OCI-LY7 (cell line): ENCODE measurements around the gene IFNGR1. TPM values are rescaled to one million over a fixed set of nuclear protein-coding genes. Genes with fewer than 3 reads are reported as not detected.

Source experiments
- BruUV-seq: library from RNA; stranded (reverse); fragments of 400-500 nt; replicated peaks from 2 replicates; lab custom pipeline; 2021; lab: Mats Ljungman, UMichigan
- CTCF ChIA-PET: fragments of 300-600 bp; sonication (Branson Sonifier 250); formaldehyde crosslinking; loops from one replicate; lab custom pipeline; 2022; ENCODE audit warnings: antibody characterized with exemption; ENCODE audit not compliant: unreplicated experiment; lab: Charles Lee
- POLR2A ChIA-PET: fragments of 300-600 bp; sonication (Branson Sonifier 250); formaldehyde crosslinking; loops from one replicate; lab custom pipeline; 2022; ENCODE audit warnings: antibody characterized with exemption; lab: Charles Lee
- DNase-seq: peaks from one replicate; pipeline ENCODE4 v3.0.0-alpha.2; 2015; ENCODE audit warnings: low spot score
- H2AFZ ChIP-seq: fragments of 200-600 bp; sonication (generic), shearing (Covaris generic); 2 replicates; pipeline ENCODE4 v1.6.1; 2014; ENCODE audit warnings: mild to moderate bottlenecking, antibody characterized with exemption, low read length, moderate library complexity
- H3K27ac ChIP-seq: fragments of 200-600 bp; sonication (generic); 2 replicates; pipeline ENCODE4 v1.5.1; 2014; ENCODE audit warnings: mixed run types, low read depth, mild to moderate bottlenecking, moderate library complexity, low read length, inconsistent platforms; ENCODE audit not compliant: poor library complexity, severe bottlenecking
- H3K36me3 ChIP-seq: fragments of 200-600 bp; sonication (generic); 2 replicates; pipeline ENCODE4 v1.6.1; 2014; ENCODE audit warnings: mild to moderate bottlenecking, antibody characterized with exemption, low read length, moderate library complexity, mixed read lengths; ENCODE audit not compliant: insufficient read depth
- H3K4me1 ChIP-seq: fragments of 200-600 bp; sonication (generic); 2 replicates; pipeline ENCODE4 v1.5.1; 2014; ENCODE audit warnings: mild to moderate bottlenecking, low read length; ENCODE audit not compliant: insufficient read depth, poor library complexity, severe bottlenecking
- H3K4me2 ChIP-seq: fragments of 200-600 bp; sonication (generic); 2 replicates; pipeline ENCODE4 v1.6.1; 2014; ENCODE audit warnings: mild to moderate bottlenecking, low read length
- H3K4me3 ChIP-seq: fragments of 200-600 bp; sonication (generic); 2 replicates; pipeline ENCODE4 v1.5.1; 2014; ENCODE audit warnings: mild to moderate bottlenecking, low read depth, low read length; ENCODE audit not compliant: poor library complexity, severe bottlenecking
- H3K79me2 ChIP-seq: fragments of 200-600 bp; sonication (generic); 2 replicates; pipeline ENCODE4 v1.6.1; 2016; ENCODE audit warnings: low read depth, mild to moderate bottlenecking, low read length, moderate library complexity, mixed read lengths; ENCODE audit not compliant: insufficient read depth
- H3K9me2 ChIP-seq: fragments of 200-600 bp; sonication (generic); 2 replicates; pipeline ENCODE4 v1.6.1; 2016; ENCODE audit warnings: mild to moderate bottlenecking, low read length, mixed read lengths; ENCODE audit not compliant: insufficient read depth
- H3K9me3 ChIP-seq: fragments of 200-600 bp; sonication (generic); 2 replicates; pipeline ENCODE4 v1.6.1; 2014; ENCODE audit warnings: mild to moderate bottlenecking, mixed run types, low read length, mixed read lengths
- H4K20me1 ChIP-seq: fragments of 200-600 bp; sonication (generic); 2 replicates; pipeline ENCODE4 v1.6.1; 2014; ENCODE audit warnings: mild to moderate bottlenecking, antibody characterized with exemption, low read length, moderate library complexity, mixed read lengths; ENCODE audit not compliant: insufficient read depth
- EZH2phosphoT487 ChIP-seq: fragments of 200-600 bp; sonication (generic); IDR thresholded peaks from 2 replicates; pipeline ENCODE4 v1.6.1; 2018; ENCODE audit warnings: low read depth, borderline replicate concordance, mild to moderate bottlenecking, mixed run types, antibody characterized with exemption, low read length, moderate library complexity, mixed read lengths
- intact Hi-C: fragments of 100-400 bp; cut with micrococcal nuclease; formaldehyde crosslinking; loops from one replicate; pipeline ENCODE4 v1.10.0; 2022; ENCODE audit not compliant: unreplicated experiment
- total RNA-seq, 2 experiments: library from RNA; depleted of rRNA in 1 of 2; stranded (reverse); fragments of >200 nt in 1 of 2; shearing (Covaris generic) in 1 of 2; gene quantifications; 2 replicates each; pipeline ENCODE4 v1.2.3, GENCODE V29; 2014 to 2022
- TF ChIP-seq, protein P1 (sequence below): fragments of 200-600 bp; sonication (generic); conservative IDR thresholded peaks from 2 replicates; pipeline ENCODE4 v1.5.1; 2014; ENCODE audit warnings: mild to moderate bottlenecking, antibody characterized with exemption, low read length, moderate library complexity, mixed read lengths

IFNGR1 gene
- total RNA-seq, 2 experiments from 2014 or later: 23.2 to 23.6 TPM

DNA sequence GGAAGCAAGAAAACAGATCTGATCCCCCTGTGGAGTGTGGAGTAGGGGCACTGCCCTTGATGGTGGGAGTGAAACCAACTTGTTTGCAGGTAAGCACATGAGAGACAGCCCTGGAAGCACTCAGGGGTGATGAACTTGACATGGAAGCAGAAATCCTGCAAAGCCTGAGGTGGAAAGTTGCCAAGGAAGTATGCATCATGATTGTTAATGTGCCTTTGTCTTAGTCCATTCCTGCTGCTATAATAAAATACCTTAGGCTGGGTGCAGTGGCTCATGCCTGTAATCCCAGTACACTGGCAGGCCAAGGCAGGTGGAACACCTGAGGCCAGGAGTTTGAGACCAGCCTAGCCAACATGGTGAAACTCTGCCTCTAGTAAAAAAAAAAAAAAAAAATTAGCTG, 40.2 kb upstream of the IFNGR1 start:
- H4K20me1 ChIP-seq: no peaks in the 10 kb centered on the region
- intact Hi-C loops: no loop called here
- H3K27ac ChIP-seq: no peak overlapping the region
- H3K9me2 ChIP-seq: no peaks in the 10 kb centered on the region
- peaks cover 10% of the 10 kb centered on the region for H3K4me1 ChIP-seq
- no peak overlapping the region for H2AFZ ChIP-seq
- no peak for TF ChIP-seq EZH2phosphoT487
- TF ChIP-seq, protein P1, sequence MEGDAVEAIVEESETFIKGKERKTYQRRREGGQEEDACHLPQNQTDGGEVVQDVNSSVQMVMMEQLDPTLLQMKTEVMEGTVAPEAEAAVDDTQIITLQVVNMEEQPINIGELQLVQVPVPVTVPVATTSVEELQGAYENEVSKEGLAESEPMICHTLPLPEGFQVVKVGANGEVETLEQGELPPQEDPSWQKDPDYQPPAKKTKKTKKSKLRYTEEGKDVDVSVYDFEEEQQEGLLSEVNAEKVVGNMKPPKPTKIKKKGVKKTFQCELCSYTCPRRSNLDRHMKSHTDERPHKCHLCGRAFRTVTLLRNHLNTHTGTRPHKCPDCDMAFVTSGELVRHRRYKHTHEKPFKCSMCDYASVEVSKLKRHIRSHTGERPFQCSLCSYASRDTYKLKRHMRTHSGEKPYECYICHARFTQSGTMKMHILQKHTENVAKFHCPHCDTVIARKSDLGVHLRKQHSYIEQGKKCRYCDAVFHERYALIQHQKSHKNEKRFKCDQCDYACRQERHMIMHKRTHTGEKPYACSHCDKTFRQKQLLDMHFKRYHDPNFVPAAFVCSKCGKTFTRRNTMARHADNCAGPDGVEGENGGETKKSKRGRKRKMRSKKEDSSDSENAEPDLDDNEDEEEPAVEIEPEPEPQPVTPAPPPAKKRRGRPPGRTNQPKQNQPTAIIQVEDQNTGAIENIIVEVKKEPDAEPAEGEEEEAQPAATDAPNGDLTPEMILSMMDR: no peak
- no peaks in the 10 kb centered on the region for H3K79me2 ChIP-seq
- ChIA-PET CTCF (no interaction called here), POLR2A (interaction anchor here (0.6 to 0.8 kb wide), 2 partner anchors 47 to 648 kb away, joined by 3 read pairs; no protein-coding TSS in a partner anchor)
- H3K36me3 ChIP-seq: no peaks in the 10 kb centered on the region
- H3K4me2 ChIP-seq: no peak overlapping the region
- DNase-seq: no peak
- peaks cover 14% of the 10 kb centered on the region for H3K9me3 ChIP-seq
- no TSS peak for BruUV-seq
- H3K4me3 ChIP-seq: no peak overlapping the region

DNA sequence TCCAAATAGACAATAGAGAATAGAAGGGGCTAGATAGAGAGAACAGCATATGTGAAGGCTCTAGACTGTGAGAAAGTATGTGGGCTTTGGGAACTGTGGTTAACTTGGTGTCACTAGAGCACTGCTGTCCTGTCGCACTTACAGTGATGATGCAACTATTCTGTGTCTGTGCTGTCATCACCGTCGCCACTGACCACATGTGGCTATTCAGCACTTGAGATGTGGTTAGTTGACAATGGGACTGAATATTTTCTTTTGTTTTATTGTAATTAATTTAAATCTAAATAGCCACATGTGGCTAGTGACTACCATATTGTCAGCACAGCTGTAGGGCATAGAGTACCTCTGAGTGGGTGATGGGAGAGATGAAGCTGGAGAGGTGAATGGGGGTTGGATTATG, 39.0 kb upstream of the IFNGR1 start:
- no peaks in the 10 kb centered on the region for H3K9me2 ChIP-seq
- peaks cover 10% of the 10 kb centered on the region for H3K4me1 ChIP-seq
- peaks cover 16% of the 10 kb centered on the region for H3K9me3 ChIP-seq
- no peak overlapping the region for H3K4me3 ChIP-seq
- no peak for DNase-seq
- H4K20me1 ChIP-seq: no peaks in the 10 kb centered on the region
- POLR2A ChIA-PET: interaction anchor here (0.9 kb wide), 1 partner anchor 163 kb away, joined by 3 read pairs; no protein-coding TSS in a partner anchor
- CTCF ChIA-PET: no interaction called here
- H3K4me2 ChIP-seq: no peak overlapping the region
- no peaks in the 10 kb centered on the region for H3K36me3 ChIP-seq
- H2AFZ ChIP-seq: no peak overlapping the region
- TF ChIP-seq EZH2phosphoT487: no peak
- TF ChIP-seq, protein P1: no peak
- intact Hi-C loops: no loop called here
- no TSS peak for BruUV-seq
- no peaks in the 10 kb centered on the region for H3K79me2 ChIP-seq
- no peak overlapping the region for H3K27ac ChIP-seq

DNA sequence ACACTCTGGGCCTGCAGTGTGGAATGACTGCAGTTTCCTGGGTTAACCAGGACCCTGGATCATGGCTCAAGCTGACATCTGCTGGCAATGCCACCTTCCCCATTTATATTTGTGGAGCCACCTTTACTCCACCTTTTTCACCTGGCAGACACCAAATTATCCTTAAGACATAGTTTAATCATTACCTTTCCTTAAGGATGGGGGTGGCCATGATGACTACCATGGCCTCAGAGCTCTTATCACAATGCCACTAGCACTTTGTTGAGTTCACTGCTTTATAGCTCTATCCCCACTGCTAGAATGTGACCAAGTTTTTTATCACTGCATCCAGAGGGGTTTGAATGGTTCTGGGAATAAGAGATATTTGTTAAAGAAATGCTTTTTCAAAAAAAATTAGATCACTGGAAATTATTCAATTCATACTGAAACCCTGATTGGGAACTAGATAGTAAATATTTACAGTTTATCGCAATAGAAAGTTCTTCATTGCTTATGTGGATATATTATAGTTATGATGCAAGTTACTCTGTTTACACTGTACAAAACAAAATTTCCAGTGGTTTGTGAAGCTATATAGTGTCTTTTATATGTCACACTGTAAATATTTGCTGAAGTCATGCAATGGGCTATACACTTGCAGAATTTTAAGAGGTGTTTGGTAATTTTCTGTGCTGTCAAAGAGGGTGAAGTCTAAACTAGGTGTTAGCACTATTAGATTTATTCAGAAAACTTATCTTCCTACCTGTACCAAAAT, 37.3 kb upstream of the IFNGR1 start:
- intact Hi-C loops: no loop called here

More for the DNA sequence above, 37.3 kb upstream of the IFNGR1 start:
- CTCF ChIA-PET: no interaction called here
- no peak overlapping the region for H2AFZ ChIP-seq
- H3K27ac ChIP-seq: no peak overlapping the region
- POLR2A ChIA-PET: interaction anchor here (0.7 to 1.1 kb wide), 2 partner anchors 36 to 443 kb away, joined by 3 read pairs; no protein-coding TSS in a partner anchor
- H3K4me2 ChIP-seq: no peak overlapping the region
- TF ChIP-seq, protein P1: no peak
- TF ChIP-seq EZH2phosphoT487: no peak
- no peaks in the 10 kb centered on the region for H3K79me2 ChIP-seq
- no peaks in the 10 kb centered on the region for H3K36me3 ChIP-seq
- H3K9me2 ChIP-seq: no peaks in the 10 kb centered on the region
- no TSS peak for BruUV-seq
- peaks cover 4% of the 10 kb centered on the region for H3K4me1 ChIP-seq
- H3K4me3 ChIP-seq: no peak overlapping the region
- no peaks in the 10 kb centered on the region for H4K20me1 ChIP-seq
- DNase-seq: no peak
- H3K9me3 ChIP-seq: peaks cover 16% of the 10 kb centered on the region
